Gastroesophageal sphincter (tissue), 4 donors: ENCODE results near the gene BCAS3. TPM values are rescaled to one million over a fixed set of nuclear protein-coding genes. Genes with fewer than 3 reads are reported as not detected.

Experiments
- ATAC-seq: fragments of 150-250 bp; one replicate; pipeline ENCODE4 v1.9.1; 2016; ENCODE audit warnings: mild to moderate bottlenecking, moderate library complexity
- H3K27ac ChIP-seq, 4 donors: fragments of 200-600 bp; sonication (generic) in 3 of 4; 1 replicate in 3 of 4; 2 replicates in 1 of 4; pipeline ENCODE4 v1.5.1; 2016 to 2019
- H3K27me3 ChIP-seq: fragments of 200-600 bp; sonication (generic); one replicate; pipeline ENCODE4 v1.5.1; 2019
- H3K36me3 ChIP-seq, 2 donors: fragments of 200-600 bp; sonication (generic); one replicate each; pipeline ENCODE4 v1.5.1; 2019; ENCODE audit warnings: control low read depth in 1 of 2
- H3K4me1 ChIP-seq, 3 donors: fragments of 200-600 bp; sonication (generic); 1 replicate in 2 of 3; 2 replicates in 1 of 3; pipeline ENCODE4 v1.5.1; 2016 to 2019; ENCODE audit warnings: control low read depth in 2 of 3
- H3K4me3 ChIP-seq, 2 donors: fragments of 200-600 bp; sonication (generic); one replicate each; pipeline ENCODE4 v1.5.1; 2019; ENCODE audit warnings: mild to moderate bottlenecking in 1 of 2, moderate library complexity in 1 of 2
- H3K9me3 ChIP-seq, 3 donors: fragments of 200-600 bp; sonication (generic); one replicate each; pipeline ENCODE4 v1.5.1; 2017 to 2019; ENCODE audit warnings: control low read depth in 2 of 3
- CTCF ChIP-seq, 4 experiments: fragments of 200-600 bp in 2 of 4; fragments of 450-650 bp in 2 of 4; sonication (generic) in 1 of 4; IDR thresholded peaks; one replicate each; pipeline ENCODE4 v1.5.1; 2017 to 2019; ENCODE audit warnings: antibody characterized with exemption in 4 of 4, mild to moderate bottlenecking in 2 of 4, moderate library complexity in 2 of 4
- EP300 ChIP-seq: sonication (generic); formaldehyde crosslinking; IDR thresholded peaks from one replicate; pipeline ENCODE4 v1.6.1; 2017; ENCODE audit warnings: antibody characterized with exemption, mild to moderate bottlenecking
- POLR2A ChIP-seq, 2 donors: fragments of 450-650 bp; IDR thresholded peaks; one replicate each; pipeline ENCODE4 v1.6.1; 2017; ENCODE audit warnings: antibody characterized with exemption in 2 of 2, mild to moderate bottlenecking in 2 of 2, moderate library complexity in 1 of 2
- POLR2AphosphoS5 ChIP-seq: sonication (generic); formaldehyde crosslinking; IDR thresholded peaks from one replicate; pipeline ENCODE4 v1.6.1; 2017; ENCODE audit warnings: antibody characterized with exemption
- WGBS, 2 donors: methylation state at CpG; one replicate each; pipeline ENCODE4 v1.1.5; 2018; ENCODE audit warnings: low coverage in 1 of 2; 5-methylcytosine and 5-hydroxymethylcytosine counted together
- total RNA-seq, 4 donors: library from RNA; depleted of rRNA; stranded (reverse); fragments of >200 nt; gene quantifications; one replicate each; pipeline ENCODE4 v1.1.0, GENCODE V29; 2016

The BCAS3 gene
- total RNA-seq, 4 donors from 2014 or later: 18.8 to 37.0 (median 34.5) TPM

GRCh38 chr17:61211236-61211635 is 533.6 kb downstream of the BCAS3 start:
- TF ChIP-seq EP300 (no peak), POLR2A (IDR thresholded peaks at IDR 0.05) (no peak), CTCF (IDR thresholded peaks at IDR 0.05) (no peak), POLR2AphosphoS5 (no peak)
- H3K4me1 ChIP-seq: peaks cover 11 to 44% (median 12%) of the 10 kb centered on the region in 3 donors
- no peak for ATAC-seq

GRCh38 chr17:61212655-61213054 is 535.0 kb downstream of the BCAS3 start:
- no peak overlapping the region for H3K4me3 ChIP-seq
- no peak for ATAC-seq
- peaks cover 10 to 39% (median 11%) of the 10 kb centered on the region in 3 donors for H3K4me1 ChIP-seq
- no peak for TF ChIP-seq POLR2AphosphoS5
- no peak for TF ChIP-seq POLR2A (IDR thresholded peaks at IDR 0.05)
- no peak for TF ChIP-seq CTCF (IDR thresholded peaks at IDR 0.05)
- no peak for TF ChIP-seq EP300
- H3K9me3 ChIP-seq: no peaks in the 10 kb centered on the region
- H3K27me3 ChIP-seq: no peaks in the 10 kb centered on the region
- 89 to 100% methylated on average over 1 of the region's 1 CpG for WGBS, 2 donors
- no peaks in the 10 kb centered on the region for H3K36me3 ChIP-seq
- H3K27ac ChIP-seq: no peak overlapping the region

More at GRCh38 chr17:61211236-61211635, 533.6 kb downstream of the BCAS3 start:
- Histone ChIP-seq H3K27me3 (no peaks in the 10 kb centered on the region), H3K27ac (peak overlapping the region in 1 of 4 donors; percentile 76), H3K9me3 (no peaks in the 10 kb centered on the region), H3K4me3 (no peak overlapping the region), H3K36me3 (no peaks in the 10 kb centered on the region)
- 88% methylated on average over 1 of the region's 1 CpG; no CpG with 5 or more reads in 1 of the 2 donors for WGBS, 2 donors

DNA sequence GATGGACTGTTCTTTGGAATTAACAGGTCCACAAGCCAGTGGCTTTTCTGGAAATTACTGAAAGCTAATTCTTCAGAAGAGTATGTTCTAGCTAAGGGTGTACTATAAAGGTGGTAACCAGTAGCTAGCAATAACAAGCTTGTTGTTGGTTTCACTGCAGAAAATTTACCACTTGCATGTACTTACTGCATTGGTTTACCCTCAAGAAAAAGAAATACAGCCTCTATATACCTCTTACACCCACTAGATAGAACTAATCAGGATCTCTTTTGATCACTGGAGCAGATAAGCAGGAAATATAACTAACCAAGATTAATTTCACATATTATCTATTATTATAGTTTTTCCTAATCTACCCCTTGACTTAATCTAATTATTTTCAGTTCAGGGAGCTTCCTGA is 537.1 kb downstream of the BCAS3 start:
- no peaks in the 10 kb centered on the region for H3K27me3 ChIP-seq
- no peak overlapping the region for H3K4me3 ChIP-seq
- no peaks in the 10 kb centered on the region for H3K36me3 ChIP-seq
- H3K27ac ChIP-seq: no peak overlapping the region
- ATAC-seq: no peak
- H3K4me1 ChIP-seq: peaks cover 4 to 35% (median 6%) of the 10 kb centered on the region in 3 donors
- H3K9me3 ChIP-seq: no peaks in the 10 kb centered on the region
- TF ChIP-seq CTCF (IDR thresholded peaks at IDR 0.05) (no peak), POLR2A (IDR thresholded peaks at IDR 0.05) (no peak), EP300 (no peak), POLR2AphosphoS5 (no peak)

DNA sequence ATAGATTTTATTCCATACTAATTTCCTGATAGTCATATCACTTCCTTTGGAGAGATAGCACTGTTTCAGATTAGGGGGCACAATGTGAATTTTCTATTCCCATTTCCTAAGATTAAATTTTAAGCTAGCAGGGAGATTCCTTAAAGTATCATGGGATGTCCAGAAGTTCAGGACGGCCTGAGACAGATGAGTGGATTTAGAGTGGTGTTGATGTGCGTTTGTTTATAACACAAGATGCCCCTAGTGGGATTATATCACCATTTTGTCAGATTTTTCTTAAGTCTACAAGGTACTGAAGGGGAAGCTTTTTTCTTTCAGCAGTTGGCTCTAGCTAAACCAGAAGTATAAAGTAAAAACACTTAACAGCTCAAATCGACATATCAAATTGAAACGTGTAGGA is 538.4 kb downstream of the BCAS3 start:
- no peaks in the 10 kb centered on the region for H3K27me3 ChIP-seq
- no peak overlapping the region for H3K27ac ChIP-seq
- H3K36me3 ChIP-seq: no peaks in the 10 kb centered on the region
- ATAC-seq: no peak
- no peaks in the 10 kb centered on the region for H3K9me3 ChIP-seq
- TF ChIP-seq EP300 (no peak), POLR2AphosphoS5 (no peak), CTCF (IDR thresholded peaks at IDR 0.05) (no peak), POLR2A (IDR thresholded peaks at IDR 0.05) (no peak)
- H3K4me1 ChIP-seq: peaks cover 0 to 24% (median 0%) of the 10 kb centered on the region in 3 donors
- WGBS, 2 donors: 87 to 98% methylated on average over 3 to 4 of the region's 4 CpGs
- H3K4me3 ChIP-seq: no peak overlapping the region

GRCh38 chr17:61217878-61218437 is 540.3 kb downstream of the BCAS3 start:
- H3K27ac ChIP-seq: peak overlapping the region in 1 of 4 donors; percentile 19
- ATAC-seq: no peak
- WGBS, 2 donors: 94 to 100% methylated on average over 3 to 4 of the region's 4 CpGs
- H3K4me1 ChIP-seq: peaks cover 0 to 19% (median 0%) of the 10 kb centered on the region in 3 donors
- no peaks in the 10 kb centered on the region for H3K9me3 ChIP-seq
- H3K36me3 ChIP-seq: no peaks in the 10 kb centered on the region
- H3K27me3 ChIP-seq: no peaks in the 10 kb centered on the region
- H3K4me3 ChIP-seq: no peak overlapping the region
- TF ChIP-seq CTCF (IDR thresholded peaks at IDR 0.05): no peak
- TF ChIP-seq POLR2AphosphoS5: no peak
- TF ChIP-seq EP300: no peak
- TF ChIP-seq POLR2A (IDR thresholded peaks at IDR 0.05): no peak
